Non-pigmented ciliary epithelial cell (primary cell): ENCODE data around the gene SPATS2L.

Experiments
- DNase-seq: peaks from one replicate; pipeline ENCODE4 v3.0.0-alpha.2; 2010; ENCODE audit warnings: low read depth

The SPATS2L gene

GRCh38 chr2:200348897-200349563 lies 42.5 kb downstream of the SPATS2L start:
- DNase-seq, result no peak

GRCh38 chr2:200349868-200350267 lies 43.4 kb downstream of the SPATS2L start:
- no peak for DNase-seq

DNA sequence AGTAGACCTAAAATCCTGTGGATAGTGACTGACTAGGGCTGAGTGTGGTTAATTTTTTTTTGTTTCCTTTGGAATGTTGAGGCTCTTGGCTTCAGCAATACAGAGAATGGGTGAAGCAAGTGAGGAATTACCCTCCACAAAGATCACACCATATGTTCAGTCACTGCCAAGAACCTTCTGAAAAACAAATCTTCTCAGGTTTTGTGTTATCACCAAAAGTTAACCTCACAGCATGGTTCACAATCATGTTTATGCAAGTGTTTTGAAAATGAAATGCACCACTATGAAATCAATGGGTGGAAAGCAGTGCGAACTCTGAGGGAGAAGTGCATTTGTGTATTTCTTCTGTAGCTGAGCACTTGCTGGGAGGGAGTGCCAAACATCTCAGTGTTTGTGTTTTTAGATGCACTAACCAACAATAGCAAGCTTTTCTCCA lies 44.4 kb downstream of the SPATS2L start:
- DNase-seq, result peak; percentile 51

GRCh38 chr2:200351815-200352214 lies 45.3 kb downstream of the SPATS2L start:
- no peak for DNase-seq

GRCh38 chr2:200352636-200353035 lies 46.1 kb downstream of the SPATS2L start:
- DNase-seq, result peak; percentile 81

DNA sequence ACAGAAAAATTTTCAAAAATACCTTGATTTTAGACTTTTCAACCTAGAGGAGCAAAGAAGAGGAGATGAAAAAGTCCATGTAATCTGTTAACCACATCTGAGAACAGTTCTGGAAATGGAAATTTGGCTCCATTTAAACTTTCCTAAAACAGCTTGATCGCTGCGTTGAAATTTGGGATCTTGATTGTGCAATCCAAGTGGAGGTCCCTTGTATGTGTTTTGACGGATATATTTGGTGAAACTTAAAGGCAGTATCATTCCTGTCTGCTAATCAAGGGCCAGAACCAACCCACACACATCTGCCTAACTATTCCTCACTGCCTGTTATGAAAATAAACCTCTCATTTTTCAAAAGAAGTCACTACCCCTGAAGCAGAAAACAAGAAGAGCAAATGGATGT lies 46.6 kb downstream of the SPATS2L start:
- no peak for DNase-seq

DNA sequence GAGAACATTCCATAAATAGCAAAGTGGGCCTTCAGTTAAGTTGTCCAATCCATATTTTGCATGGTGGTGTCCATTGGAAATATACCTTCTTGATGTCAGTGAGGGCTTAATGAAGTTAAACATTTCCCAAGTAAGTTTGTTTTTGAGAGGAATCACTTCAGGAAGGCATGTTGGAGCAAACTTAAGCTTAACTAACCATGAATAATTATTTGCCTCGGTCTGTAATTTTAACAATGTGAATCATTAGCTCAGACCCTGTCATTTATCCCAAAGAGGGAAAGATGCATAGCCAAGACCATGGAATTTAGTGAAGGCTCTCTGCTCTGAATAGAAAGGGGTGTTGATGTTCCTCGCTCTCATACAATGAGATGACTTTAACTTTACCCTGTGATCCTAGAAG lies 47.4 kb downstream of the SPATS2L start:
- no peak for DNase-seq

- DNase-seq, result no peak
Observed at GRCh38 chr2:200354833-200355751, 48.6 kb downstream of the SPATS2L start.

DNA sequence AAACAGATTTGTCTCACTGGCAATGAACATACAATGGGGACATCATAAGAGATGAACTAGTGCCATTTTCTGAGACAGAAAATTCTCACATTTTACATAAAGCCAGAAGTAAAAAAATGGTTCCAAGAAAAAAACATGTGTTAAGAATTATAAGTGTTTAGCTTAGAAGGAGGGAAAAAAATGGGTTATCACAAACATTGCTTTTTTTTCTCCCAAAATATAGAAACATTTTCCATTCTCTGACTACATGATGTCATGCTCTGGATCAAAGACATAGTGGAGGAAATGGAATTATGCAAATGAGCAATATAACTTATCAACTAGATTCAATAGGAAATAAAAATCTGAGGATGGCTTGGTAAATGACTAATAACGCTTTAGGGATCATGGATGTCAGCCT lies 49.8 kb downstream of the SPATS2L start:
- DNase-seq, result no peak

DNA sequence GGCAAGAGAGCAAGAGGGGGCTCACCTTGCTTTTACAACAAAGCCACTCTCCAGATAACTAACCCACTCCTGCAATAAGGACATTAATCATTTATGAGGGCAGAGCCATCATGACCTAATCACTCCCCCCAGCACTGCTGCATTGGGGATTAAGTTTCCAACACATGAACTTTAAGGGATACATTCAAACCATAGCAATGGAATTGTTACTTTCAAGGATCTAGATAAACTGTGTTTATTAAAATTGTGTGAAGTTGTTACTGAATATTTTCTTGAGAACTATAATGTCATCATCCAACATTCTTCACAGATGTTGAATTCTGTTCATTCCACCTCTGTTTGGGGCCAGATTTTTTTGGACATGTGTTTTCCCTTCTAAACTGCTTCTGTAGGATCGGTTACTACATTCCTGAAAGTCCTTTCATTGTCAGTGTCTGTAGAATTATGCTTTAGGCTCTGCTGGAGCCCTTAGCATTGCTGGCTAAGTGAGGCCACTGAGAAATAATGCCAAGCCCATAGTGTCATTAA lies 50.4 kb downstream of the SPATS2L start:
- peak; percentile 51 for DNase-seq

DNA sequence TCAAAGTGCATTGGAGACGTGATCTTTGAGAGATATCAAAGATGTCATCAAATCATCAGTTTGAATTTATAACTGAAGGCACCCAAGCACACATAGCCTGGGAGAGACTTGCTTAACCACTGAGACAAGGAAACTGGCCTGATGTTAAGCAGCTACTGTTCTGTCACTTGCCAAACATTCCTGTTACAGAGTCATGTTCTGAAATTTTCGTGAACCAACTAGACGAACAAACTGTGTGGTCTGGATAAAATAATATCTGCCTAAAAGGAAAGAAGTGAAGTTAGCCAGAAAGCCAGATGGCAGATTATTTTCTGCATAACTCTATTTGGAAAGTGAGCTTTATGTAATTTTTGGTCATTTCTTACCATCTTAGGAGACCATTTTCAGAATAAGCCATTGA lies 51.4 kb downstream of the SPATS2L start:
- no peak for DNase-seq

- DNase-seq, result no peak
Observed at GRCh38 chr2:200359552-200359951, 53.1 kb downstream of the SPATS2L start.

- no peak for DNase-seq
Observed at GRCh38 chr2:200360364-200360763, 53.9 kb downstream of the SPATS2L start.

DNA sequence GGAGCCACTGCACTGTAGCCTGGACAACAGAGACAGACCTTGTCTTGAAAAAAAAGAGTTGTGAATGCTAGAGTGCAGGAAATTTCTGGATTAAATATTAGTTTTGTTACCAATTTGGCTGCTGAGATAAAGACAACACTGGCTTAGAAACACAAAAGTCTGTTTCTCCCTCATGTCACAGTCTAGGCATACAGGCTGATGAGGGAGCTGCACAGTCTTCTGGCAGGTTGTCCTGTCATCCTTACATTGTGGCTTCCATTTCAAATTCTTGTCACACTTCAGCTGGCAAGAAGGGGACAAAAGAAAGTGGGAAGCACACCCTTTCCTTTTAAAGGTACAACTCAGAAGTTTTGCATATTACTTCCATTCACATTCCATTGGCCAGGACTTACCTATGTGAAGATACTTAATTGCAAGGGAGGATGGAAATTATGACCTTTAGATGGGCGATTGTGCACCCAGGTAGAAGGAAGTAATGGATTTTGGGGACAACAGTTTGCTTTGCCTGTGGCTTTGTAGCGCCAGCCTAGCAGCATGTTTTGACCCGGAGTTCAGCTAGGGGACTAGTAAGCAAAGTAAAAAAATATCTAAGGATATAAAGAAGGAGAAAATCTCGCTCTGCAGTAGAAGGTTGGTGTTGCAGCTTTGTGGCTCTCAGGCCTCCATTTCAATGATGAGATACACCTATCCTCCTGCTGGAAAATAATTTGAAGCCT lies 55.9 kb downstream of the SPATS2L start:
- no peak for DNase-seq

DNA sequence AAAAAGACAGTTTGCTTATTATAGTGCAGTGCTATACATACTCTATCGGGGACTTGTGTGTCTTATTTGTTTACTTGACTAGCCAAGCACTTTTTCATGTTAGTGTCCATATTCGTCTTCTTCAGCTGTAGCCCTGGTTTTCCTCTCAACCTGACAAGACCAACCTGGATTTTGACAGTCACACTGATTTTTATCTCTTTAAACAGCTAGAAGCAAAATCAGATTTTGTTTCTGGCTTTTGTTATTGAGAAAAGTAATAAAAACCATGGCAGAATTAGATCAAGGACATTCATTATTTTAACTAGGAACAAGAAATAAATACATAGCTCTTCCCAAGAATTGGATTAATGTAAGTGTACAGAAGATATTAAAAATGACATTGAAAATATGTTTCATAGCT lies 56.8 kb downstream of the SPATS2L start:
- no peak for DNase-seq

GRCh38 chr2:200364142-200364541 lies 57.6 kb downstream of the SPATS2L start:
- DNase-seq, result no peak

- no peak for DNase-seq
Observed at GRCh38 chr2:200364620-200365019, 58.1 kb downstream of the SPATS2L start.

- no peak for DNase-seq
Observed at GRCh38 chr2:200365209-200365608, 58.7 kb downstream of the SPATS2L start.

GRCh38 chr2:200367155-200367554 lies 60.7 kb downstream of the SPATS2L start:
- DNase-seq, result no peak

GRCh38 chr2:200369886-200370285 lies 63.4 kb downstream of the SPATS2L start:
- no peak for DNase-seq

DNA sequence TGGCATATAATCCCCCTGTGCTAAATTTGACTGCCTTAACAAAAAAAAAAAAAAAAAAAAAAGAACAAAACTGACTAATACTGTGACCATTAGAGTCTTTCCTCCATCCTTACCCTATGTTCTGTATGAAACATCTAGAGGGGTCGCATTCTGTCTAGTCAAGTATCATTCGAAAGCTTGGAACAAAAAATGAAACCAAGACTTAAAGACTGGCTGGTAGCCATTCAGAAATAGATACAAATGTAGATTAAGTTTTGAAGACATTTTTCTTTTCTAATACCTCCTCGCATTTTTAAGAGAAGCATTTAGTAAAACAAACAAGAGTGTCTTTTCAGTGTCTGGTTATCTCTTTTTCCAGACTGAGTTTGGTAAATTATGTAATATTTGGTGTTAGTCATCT lies 66.7 kb downstream of the SPATS2L start:
- DNase-seq, result no peak

GRCh38 chr2:200373973-200374416 lies 67.5 kb downstream of the SPATS2L start:
- DNase-seq, result no peak
